Colonic mucosa (tissue), 4 donors: Measurements from ENCODE around the gene ELOVL5. TPM values are rescaled to one million over a fixed set of nuclear protein-coding genes. Genes with fewer than 3 reads are reported as not detected.

Experiments used
- DNase-seq: peaks from one replicate; pipeline ENCODE4 v3.0.0-alpha.2; 2020
- H3K27ac ChIP-seq: fragments of 200-600 bp; one replicate; pipeline ENCODE4 v1.8.0; 2021
- H3K27me3 ChIP-seq: fragments of 200-600 bp; one replicate; pipeline ENCODE4 v1.8.0; 2021
- H3K36me3 ChIP-seq: fragments of 200-600 bp; one replicate; pipeline ENCODE4 v1.8.0; 2021
- H3K4me1 ChIP-seq: fragments of 200-600 bp; one replicate; pipeline ENCODE4 v1.8.0; 2021; ENCODE audit warnings: mild to moderate bottlenecking
- H3K4me3 ChIP-seq: fragments of 200-600 bp; one replicate; pipeline ENCODE4 v1.8.0; 2021
- H3K9ac ChIP-seq, 2 donors: one replicate each; pipeline ENCODE4 v1.7.0; 2013; ENCODE audit warnings: control low read depth in 2 of 2, low read depth in 2 of 2, low read length in 2 of 2
- H3K9me3 ChIP-seq: fragments of 200-600 bp; one replicate; pipeline ENCODE4 v1.8.0; 2021
- CTCF ChIP-seq: fragments of 200-600 bp; IDR thresholded peaks from one replicate; pipeline ENCODE4 v1.8.0; 2022; ENCODE audit warnings: antibody characterized with exemption, mild to moderate bottlenecking
- intact Hi-C: fragments of 100-400 bp; cut with DNase I; formaldehyde crosslinking; loops from one replicate; pipeline ENCODE4 v1.14.1; 2022
- total RNA-seq, 2 donors: library from RNA; stranded (reverse); fragmentation: NEBNext Ultra II Directional in 1 of 2; extraction: Animal tissue kit (Norgen Biotek cat#: 25700) in 1 of 2; gene quantifications; one replicate each; pipeline ENCODE4 v1.2.1, GENCODE V29; 2021
- donor health status: healthy.
- donor health status: DM: no; HTN: no; CAD: no.
- donor health status: DM: no; HTN: no; CAD: no.

The ELOVL5 gene
- total RNA-seq, 2 donors from 2014 or later, result 17.5 to 34.9 TPM

- TF ChIP-seq CTCF, result no peak
- Histone ChIP-seq H3K9me3 (no peaks in the 10 kb centered on the region), H3K27me3 (no peaks in the 10 kb centered on the region), H3K36me3 (no peaks in the 10 kb centered on the region), H3K4me3 (no peak overlapping the region), H3K9ac (peak overlapping the region; percentile 21 to 28), H3K4me1 (no peaks in the 10 kb centered on the region), H3K27ac (peak overlapping the region; percentile 60)
- intact Hi-C loops, result no loop called here
- peak; percentile 40 for DNase-seq
Measured at GRCh38 chr6:53335224-53335994, 13.3 kb downstream of the ELOVL5 start.

GRCh38 chr6:53333439-53334408 lies 15.0 kb downstream of the ELOVL5 start:
- intact Hi-C loops, result no loop called here
- no peaks in the 10 kb centered on the region for H3K4me1 ChIP-seq

DNA sequence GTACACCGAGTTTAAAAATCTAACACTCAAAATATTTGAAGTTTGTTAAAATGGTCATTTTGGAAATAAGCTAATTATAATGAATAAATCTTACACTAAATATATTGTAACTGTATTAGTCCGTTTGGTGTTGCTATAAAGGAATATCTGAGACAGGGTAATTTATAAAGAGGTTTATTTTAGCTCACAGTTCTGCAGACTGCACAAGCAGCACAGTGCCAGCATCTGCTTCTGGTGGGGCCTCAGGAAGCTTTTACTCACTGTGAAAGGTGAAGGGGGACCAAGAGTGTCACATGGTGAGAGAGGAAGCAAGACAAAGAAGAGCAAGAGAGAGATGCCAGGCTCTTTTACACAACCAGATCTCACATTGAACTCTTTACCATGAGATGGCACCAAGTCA lies 17.1 kb downstream of the ELOVL5 start:
- intact Hi-C loops, result no loop called here
- no peaks in the 10 kb centered on the region for H3K36me3 ChIP-seq
- no peaks in the 10 kb centered on the region for H3K4me1 ChIP-seq

More at GRCh38 chr6:53333439-53334408, 15.0 kb downstream of the ELOVL5 start:
- H3K27ac ChIP-seq, result peak overlapping the region; percentile 60
- H3K36me3 ChIP-seq, result no peaks in the 10 kb centered on the region
- no peak overlapping the region for H3K4me3 ChIP-seq
- H3K9ac ChIP-seq, result no peak overlapping the region
- DNase-seq, result no peak
- no peak for TF ChIP-seq CTCF
- H3K9me3 ChIP-seq, result no peaks in the 10 kb centered on the region
- H3K27me3 ChIP-seq, result no peaks in the 10 kb centered on the region

GRCh38 chr6:53330137-53330536 lies 18.6 kb downstream of the ELOVL5 start:
- no peak overlapping the region for H3K27ac ChIP-seq
- no peak for DNase-seq
- no peak overlapping the region for H3K4me3 ChIP-seq
- TF ChIP-seq CTCF, result no peak
- H3K9ac ChIP-seq, result no peak overlapping the region
- H3K36me3 ChIP-seq, result no peaks in the 10 kb centered on the region
- H3K4me1 ChIP-seq, result no peaks in the 10 kb centered on the region
- intact Hi-C loops, result no loop called here
- no peaks in the 10 kb centered on the region for H3K27me3 ChIP-seq
- H3K9me3 ChIP-seq, result no peaks in the 10 kb centered on the region

More for the DNA sequence above, 17.1 kb downstream of the ELOVL5 start:
- Histone ChIP-seq H3K4me3 (no peak overlapping the region), H3K9me3 (no peaks in the 10 kb centered on the region), H3K27me3 (no peaks in the 10 kb centered on the region), H3K9ac (no peak overlapping the region), H3K27ac (no peak overlapping the region)
- no peak for TF ChIP-seq CTCF
- no peak for DNase-seq

DNA sequence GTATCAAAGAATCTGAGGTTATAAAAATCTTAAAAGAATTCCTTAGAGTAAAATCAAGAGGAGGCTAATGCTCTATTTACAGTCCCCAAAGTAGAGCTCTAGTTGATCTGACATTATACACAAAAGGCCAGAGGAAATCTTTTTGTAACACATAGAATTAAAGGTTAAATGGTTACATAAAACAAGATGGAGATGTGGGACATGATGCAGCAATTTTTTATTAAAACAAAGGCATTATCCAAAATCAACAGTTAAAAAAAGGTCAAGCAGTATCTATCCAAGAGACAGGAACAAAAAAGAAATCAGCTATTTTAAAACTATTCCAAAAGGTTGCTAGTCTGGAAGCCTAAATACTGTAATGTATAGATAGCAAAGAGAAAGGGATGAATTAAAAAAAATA lies 20.4 kb downstream of the ELOVL5 start:
- Histone ChIP-seq H3K9ac (no peak overlapping the region), H3K36me3 (no peaks in the 10 kb centered on the region), H3K9me3 (no peaks in the 10 kb centered on the region), H3K4me1 (no peaks in the 10 kb centered on the region), H3K4me3 (no peak overlapping the region), H3K27me3 (no peaks in the 10 kb centered on the region), H3K27ac (no peak overlapping the region)
- intact Hi-C loops, result no loop called here
- no peak for DNase-seq
- TF ChIP-seq CTCF, result no peak
